Thoracic aorta (tissue), 2 donors: ENCODE results near the gene KCNT1. TPM values are rescaled to one million over a fixed set of nuclear protein-coding genes. Genes with fewer than 3 reads are reported as not detected.

Experiments used
- ATAC-seq: fragments of 150-250 bp; one replicate; pipeline ENCODE4 v1.8.0; 2017; ENCODE audit warnings: low read depth; ENCODE audit not compliant: insufficient number of reproducible peaks, low FRiP score
- DNase-seq: peaks from one replicate; pipeline ENCODE4 v3.0.0-alpha.2; 2020; ENCODE audit warnings: low spot score
- H3K27ac ChIP-seq, 2 donors: fragments of 200-600 bp; sonication (generic); 1 replicate in 1 of 2; 2 replicates in 1 of 2; pipeline ENCODE4 v1.5.1; 2016; ENCODE audit warnings: mild to moderate bottlenecking in 2 of 2, moderate library complexity in 2 of 2
- H3K27me3 ChIP-seq: fragments of 200-600 bp; sonication (generic); replicated peaks from 2 replicates; pipeline ENCODE4 v1.6.0; 2016; ENCODE audit warnings: mild to moderate bottlenecking; ENCODE audit not compliant: insufficient read depth
- H3K36me3 ChIP-seq: fragments of 200-600 bp; sonication (generic); one replicate; pipeline ENCODE4 v1.5.1; 2016
- H3K4me1 ChIP-seq, 2 donors: fragments of 200-600 bp; sonication (generic); 1 replicate in 1 of 2; 2 replicates in 1 of 2; pipeline versions ENCODE4 v1.5.1 to v1.6.0; 2016; ENCODE audit warnings: low read depth in 2 of 2, mild to moderate bottlenecking in 1 of 2; ENCODE audit not compliant: control insufficient read depth in 1 of 2
- H3K4me3 ChIP-seq: fragments of 200-600 bp; sonication (generic); 2 replicates; pipeline ENCODE4 v1.5.1; 2016; ENCODE audit warnings: mild to moderate bottlenecking
- H3K9me3 ChIP-seq: fragments of 200-600 bp; sonication (generic); 2 replicates; pipeline ENCODE4 v1.5.1; 2016
- CTCF ChIP-seq: fragments of 200-600 bp; sonication (generic); IDR thresholded peaks from one replicate; pipeline ENCODE4 v1.5.1; 2019; ENCODE audit warnings: antibody characterized with exemption
- total RNA-seq, 2 donors: library from RNA; depleted of rRNA; stranded (reverse); fragments of >200 nt; gene quantifications; one replicate each; pipeline versions ENCODE4 v1.1.0 to v1.2.3, GENCODE V29; 2016

The KCNT1 gene
- total RNA-seq, 2 donors from 2014 or later: 0.28 to 0.54 TPM

- Histone ChIP-seq H3K9me3 (no peaks in the 10 kb centered on the region), H3K27me3 (no peaks in the 10 kb centered on the region), H3K4me1 (no peaks in the 10 kb centered on the region), H3K27ac (no peak overlapping the region), H3K36me3 (peaks cover 13% of the 10 kb centered on the region), H3K4me3 (no peak overlapping the region)
- DNase-seq (no peak), ATAC-seq (no peak)
- TF ChIP-seq CTCF: no peak
These were observed 126.0 kb downstream of the KCNT1 start for GRCh38 chr9:135827866-135828580.

- H3K27ac ChIP-seq: no peak overlapping the region
- peaks cover 6% of the 10 kb centered on the region for H3K36me3 ChIP-seq
- no peaks in the 10 kb centered on the region for H3K4me1 ChIP-seq
- H3K4me3 ChIP-seq: no peak overlapping the region
- no peaks in the 10 kb centered on the region for H3K9me3 ChIP-seq
- H3K27me3 ChIP-seq: no peaks in the 10 kb centered on the region
- no peak for DNase-seq
- ATAC-seq: no peak
- no peak for TF ChIP-seq CTCF
These were observed 126.7 kb downstream of the KCNT1 start for GRCh38 chr9:135828656-135829055.

DNA sequence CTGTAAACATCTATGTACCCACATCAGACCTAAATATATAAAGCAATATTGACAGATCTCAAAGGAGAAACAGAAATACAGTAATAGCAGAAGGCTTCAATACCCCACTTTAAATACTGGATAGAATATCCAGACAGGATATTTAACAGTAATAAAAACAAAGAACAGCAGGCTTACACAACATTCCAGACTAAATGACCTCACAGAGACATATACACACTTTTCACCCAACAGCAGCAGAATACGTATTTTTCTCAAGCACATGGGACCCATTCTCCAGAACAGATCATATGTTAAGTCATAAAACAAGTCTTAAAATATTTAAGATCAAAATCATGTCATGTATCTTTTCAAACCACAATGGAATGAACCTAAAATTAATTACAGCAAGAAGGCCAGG lies 128.5 kb downstream of the KCNT1 start:
- Histone ChIP-seq H3K4me3 (no peak overlapping the region), H3K9me3 (no peaks in the 10 kb centered on the region), H3K27ac (no peak overlapping the region), H3K27me3 (no peaks in the 10 kb centered on the region), H3K36me3 (no peaks in the 10 kb centered on the region), H3K4me1 (no peaks in the 10 kb centered on the region)
- DNase-seq (no peak), ATAC-seq (no peak)
- TF ChIP-seq CTCF: no peak

DNA sequence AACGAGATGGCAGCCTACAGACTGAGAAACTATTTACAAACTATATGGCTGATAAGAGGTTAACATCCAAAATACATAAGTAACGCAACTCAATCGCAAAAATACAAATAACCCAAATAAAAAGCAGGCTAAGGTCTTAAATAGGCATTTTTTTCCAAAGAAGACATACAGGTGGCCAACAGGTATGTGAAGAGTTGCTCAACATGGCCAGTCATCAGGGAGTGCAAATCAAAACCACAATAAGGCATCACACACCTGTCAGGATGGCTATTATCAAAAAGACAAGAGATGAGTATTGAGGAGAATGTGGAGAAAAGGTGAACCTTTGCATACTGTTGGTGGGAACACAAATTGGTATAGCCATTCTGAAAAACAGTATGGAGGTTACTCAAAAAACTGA lies 131.9 kb downstream of the KCNT1 start:
- H3K27ac ChIP-seq: no peak overlapping the region
- DNase-seq (no peak), ATAC-seq (no peak)
- no peak for TF ChIP-seq CTCF
- H3K36me3 ChIP-seq: no peaks in the 10 kb centered on the region
- no peaks in the 10 kb centered on the region for H3K9me3 ChIP-seq
- no peaks in the 10 kb centered on the region for H3K27me3 ChIP-seq
- H3K4me1 ChIP-seq: no peaks in the 10 kb centered on the region
- no peak overlapping the region for H3K4me3 ChIP-seq

GRCh38 chr9:135835131-135835530 lies 133.1 kb downstream of the KCNT1 start:
- Histone ChIP-seq H3K4me3 (no peak overlapping the region), H3K4me1 (no peaks in the 10 kb centered on the region), H3K9me3 (no peaks in the 10 kb centered on the region), H3K27me3 (no peaks in the 10 kb centered on the region), H3K27ac (no peak overlapping the region), H3K36me3 (no peaks in the 10 kb centered on the region)
- DNase-seq: no peak
- TF ChIP-seq CTCF: no peak
- ATAC-seq: no peak
